Peyer's patch (tissue), 4 donors: Measurements from ENCODE around the gene PLEKHM3. TPM values are rescaled to one million over a fixed set of nuclear protein-coding genes. Genes with fewer than 3 reads are reported as not detected.

Source experiments
- DNase-seq, 3 donors: peaks; one replicate each; pipeline ENCODE4 v3.0.0-alpha.2; 2017 to 2019
- H3K27ac ChIP-seq, 4 donors: fragments of 200-600 bp; sonication (generic); one replicate each; pipeline ENCODE4 v1.5.1; 2016 to 2019
- H3K27me3 ChIP-seq, 2 donors: fragments of 200-600 bp; sonication (generic); one replicate each; pipeline ENCODE4 v1.5.1; 2019
- H3K36me3 ChIP-seq, 3 donors: fragments of 200-600 bp; sonication (generic); one replicate each; pipeline ENCODE4 v1.5.1; 2016 to 2019
- H3K4me1 ChIP-seq, 4 donors: fragments of 200-600 bp; sonication (generic); one replicate each; pipeline ENCODE4 v1.5.1; 2016 to 2019
- H3K4me3 ChIP-seq, 4 donors: fragments of 200-600 bp; sonication (generic); 1 replicate in 3 of 4; 2 replicates in 1 of 4; pipeline ENCODE4 v1.5.1; 2016 to 2019; ENCODE audit warnings: mild to moderate bottlenecking in 1 of 4
- H3K9me3 ChIP-seq, 4 donors: fragments of 200-600 bp; sonication (generic); one replicate each; pipeline ENCODE4 v1.5.1; 2016 to 2019; ENCODE audit warnings: mild to moderate bottlenecking in 1 of 4
- CTCF ChIP-seq, 6 experiments: fragments of 450-650 bp in 4 of 6; fragments of 200-600 bp in 2 of 6; sonication (generic) in 1 of 6; IDR thresholded peaks; one replicate each; pipeline ENCODE4 v1.5.1; 2017 to 2019; ENCODE audit warnings: antibody characterized with exemption in 6 of 6, mild to moderate bottlenecking in 3 of 6, moderate library complexity in 1 of 6
- POLR2A ChIP-seq, 2 donors: fragments of 450-650 bp; IDR thresholded peaks; one replicate each; pipeline ENCODE4 v1.5.1; 2017; ENCODE audit warnings: antibody characterized with exemption in 2 of 2, mild to moderate bottlenecking in 2 of 2, moderate library complexity in 2 of 2
- total RNA-seq, 4 donors: library from RNA; depleted of rRNA; stranded (reverse); fragments of >200 nt; gene quantifications; one replicate each; pipeline ENCODE4 v1.1.0, GENCODE V29; 2016

The PLEKHM3 gene
- total RNA-seq, 4 donors from 2014 or later, result 14.4 to 45.4 (median 22.7) TPM

DNA sequence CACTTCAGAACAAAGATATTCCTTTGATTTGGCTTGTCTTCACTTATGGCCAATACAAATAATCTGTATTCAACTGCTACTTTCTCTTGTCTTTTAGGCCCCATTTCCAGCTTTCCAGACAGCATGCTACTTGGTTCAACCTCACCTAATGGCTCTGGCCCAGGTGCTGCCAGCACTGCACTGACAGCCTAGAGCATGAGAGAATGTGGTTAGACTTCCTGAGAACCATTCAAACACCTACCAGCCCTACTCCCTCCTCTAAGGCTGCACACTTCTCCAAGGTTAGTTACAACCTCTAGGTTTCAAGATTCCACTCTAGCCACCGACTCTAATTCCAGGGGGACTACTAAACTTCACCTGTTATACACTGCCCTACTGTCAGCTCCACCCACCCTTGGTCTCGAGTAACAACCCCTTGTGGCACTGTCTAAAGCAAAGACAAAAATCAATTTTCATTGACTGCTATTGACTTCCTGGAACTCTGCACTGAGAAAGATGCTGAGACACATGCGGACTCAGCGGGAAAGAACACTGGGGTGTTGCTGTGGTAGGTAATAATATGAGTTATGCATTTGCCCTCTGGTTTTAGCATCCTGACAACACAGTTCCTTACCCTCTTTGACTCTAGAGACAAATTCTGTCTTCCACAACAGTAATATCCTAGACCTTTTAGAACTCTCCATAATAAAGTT lies 38.2 kb downstream of the PLEKHM3 start:
- Histone ChIP-seq H3K27ac (no peak overlapping the region), H3K36me3 (no peaks in the 10 kb centered on the region), H3K9me3 (no peaks in the 10 kb centered on the region), H3K4me3 (no peak overlapping the region), H3K4me1 (no peaks in the 10 kb centered on the region), H3K27me3 (no peaks in the 10 kb centered on the region)
- TF ChIP-seq CTCF (IDR thresholded peaks at IDR 0.05) (no peak), POLR2A (IDR thresholded peaks at IDR 0.05) (no peak)
- no peak for DNase-seq

- Histone ChIP-seq H3K4me1 (no peaks in the 10 kb centered on the region), H3K4me3 (no peak overlapping the region), H3K9me3 (no peaks in the 10 kb centered on the region), H3K27me3 (no peaks in the 10 kb centered on the region), H3K36me3 (no peaks in the 10 kb centered on the region), H3K27ac (no peak overlapping the region)
- no peak for DNase-seq
- TF ChIP-seq CTCF (IDR thresholded peaks at IDR 0.05), result no peak
- TF ChIP-seq POLR2A (IDR thresholded peaks at IDR 0.05), result no peak
Observed at GRCh38 chr2:207984765-207985480, 40.4 kb downstream of the PLEKHM3 start.

DNA sequence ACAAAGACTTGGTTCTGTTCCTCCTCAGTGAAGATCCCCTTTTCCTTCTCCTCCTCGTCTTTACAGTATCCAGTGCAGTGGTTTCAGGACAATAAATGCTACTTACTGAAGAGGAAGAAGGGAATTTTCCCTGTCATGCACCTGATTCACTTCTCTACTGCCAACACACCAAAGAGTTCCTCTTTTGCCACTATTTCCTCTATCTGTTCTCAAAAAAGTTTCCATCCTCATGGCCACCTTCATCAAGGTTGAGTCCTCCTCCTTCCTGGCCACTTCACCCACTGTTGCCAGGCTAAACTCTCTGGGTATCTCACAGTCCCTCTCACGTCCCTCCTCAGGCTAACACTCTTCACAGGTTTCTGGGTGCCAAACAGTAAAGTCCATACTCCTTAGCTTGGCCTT lies 41.7 kb downstream of the PLEKHM3 start:
- Histone ChIP-seq H3K27me3 (no peaks in the 10 kb centered on the region), H3K4me1 (no peaks in the 10 kb centered on the region), H3K4me3 (no peak overlapping the region), H3K36me3 (no peaks in the 10 kb centered on the region), H3K27ac (no peak overlapping the region), H3K9me3 (no peaks in the 10 kb centered on the region)
- no peak for TF ChIP-seq POLR2A (IDR thresholded peaks at IDR 0.05)
- no peak for TF ChIP-seq CTCF (IDR thresholded peaks at IDR 0.05)
- no peak for DNase-seq

DNA sequence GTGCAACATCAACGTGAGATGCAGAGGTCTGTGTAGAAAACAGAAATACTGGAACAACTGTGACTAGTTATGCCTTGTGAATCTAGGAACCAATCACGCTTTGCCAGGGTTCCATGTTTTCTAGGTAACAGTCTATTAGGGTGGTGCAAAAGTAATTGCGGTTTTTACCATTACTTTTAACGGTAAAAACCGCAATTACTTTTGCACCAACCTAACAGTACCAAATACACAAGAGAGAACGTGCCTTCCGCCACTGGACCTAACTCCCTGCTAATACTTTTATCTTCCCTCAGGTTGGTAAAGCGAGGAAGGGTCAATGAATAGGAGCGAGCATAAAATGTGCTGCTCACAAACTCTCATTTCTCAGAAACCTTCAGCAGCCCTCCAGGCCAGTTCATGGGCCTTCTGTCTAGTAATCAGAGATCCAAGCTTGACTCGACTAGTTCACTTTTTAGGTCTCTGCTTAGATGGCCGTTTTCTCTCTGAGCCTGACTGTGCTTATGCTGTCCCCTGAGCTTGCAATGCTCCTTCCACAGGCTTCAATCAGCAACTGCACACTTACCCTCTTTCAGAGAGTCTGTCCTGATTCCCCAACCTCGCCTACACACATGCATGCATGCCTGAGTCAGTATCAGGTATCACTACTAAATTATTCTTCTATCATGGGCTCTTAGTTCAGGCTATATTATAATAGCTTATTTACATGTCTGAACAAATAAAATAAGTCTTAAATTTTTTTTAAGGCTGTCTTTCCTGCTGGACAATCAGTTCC lies 47.0 kb downstream of the PLEKHM3 start:
- Histone ChIP-seq H3K4me1 (no peaks in the 10 kb centered on the region), H3K4me3 (no peak overlapping the region), H3K36me3 (peaks cover 0 to 14% (median 0%) of the 10 kb centered on the region in 3 donors), H3K27ac (no peak overlapping the region), H3K9me3 (no peaks in the 10 kb centered on the region), H3K27me3 (no peaks in the 10 kb centered on the region)
- DNase-seq, result no peak
- TF ChIP-seq POLR2A (IDR thresholded peaks at IDR 0.05) (no peak), CTCF (IDR thresholded peaks at IDR 0.05) (no peak)

GRCh38 chr2:207975921-207976320 lies 49.4 kb downstream of the PLEKHM3 start:
- H3K36me3 ChIP-seq, result peaks cover 0 to 14% (median 0%) of the 10 kb centered on the region in 3 donors
- no peak overlapping the region for H3K4me3 ChIP-seq
- H3K9me3 ChIP-seq, result no peaks in the 10 kb centered on the region
- peaks cover 0 to 3% (median 0%) of the 10 kb centered on the region in 4 donors for H3K4me1 ChIP-seq
- no peak overlapping the region for H3K27ac ChIP-seq
- no peaks in the 10 kb centered on the region for H3K27me3 ChIP-seq
- no peak for DNase-seq
- no peak for TF ChIP-seq POLR2A (IDR thresholded peaks at IDR 0.05)
- TF ChIP-seq CTCF (IDR thresholded peaks at IDR 0.05), result no peak
